ENCODE measurements around the gene FUT8. TPM values are rescaled to one million over a fixed set of nuclear protein-coding genes. Genes with fewer than 3 reads are reported as not detected.

FUT8 gene
- total and polyA plus RNA-seq, 2 of the 8 experiments (the other 6 are each of a cell fraction or from before 2014, with no cell fraction given): 10.5 to 25.1 TPM

- H3K4me3 ChIP-seq (ENCODE audit: extremely low read depth in 1 of 4, insufficient read depth in 2 of 4, low read depth in 3 of 4, low read length in 4 of 4): no peak overlapping the region
- no peak overlapping the region for H2BK20ac ChIP-seq (ENCODE audit: low read length)
- H3K36me3 ChIP-seq (ENCODE audit: control insufficient read depth in 2 of 4, insufficient read depth in 4 of 4, low read length in 3 of 4): peaks cover 0 to 4% (median 1%) of the 10 kb centered on the region in 4 experiments; a peak in 3 of 8 replicates
- no peak overlapping the region for H4K91ac ChIP-seq (replicated peaks; ENCODE audit: insufficient read length, low read length)
- H3K9ac ChIP-seq (replicated peaks in 1 of 4; ENCODE audit: extremely low read depth in 1 of 4, low read depth in 3 of 4, low read length in 3 of 4): no peak overlapping the region
- H3K14ac ChIP-seq (ENCODE audit: insufficient read length): no peak overlapping the region
- no peak overlapping the region for H2BK5ac ChIP-seq (ENCODE audit: low read depth, low read length)
- H3K23ac ChIP-seq (ENCODE audit: insufficient read length): no peak overlapping the region
- FAIRE-seq (no peak), DNase-seq (ENCODE audit: low read depth in 1 of 2, low spot score in 2 of 2) (no peak)
- H3K27ac ChIP-seq (ENCODE audit: low read depth, low read length): no peak overlapping the region
- no peak overlapping the region for H3K4ac ChIP-seq (replicated peaks; ENCODE audit: insufficient read length, low read depth, low read length)
- H2BK12ac ChIP-seq (ENCODE audit: low read depth, low read length): no peak overlapping the region
- no peak overlapping the region for H4K5ac ChIP-seq (ENCODE audit: insufficient read length, low read depth, low read length)
- WGBS, 2 experiments (ENCODE audit: extremely low coverage in 1 of 2, insufficient coverage in 1 of 2, insufficient read length in 1 of 2, insufficient replicate concordance in 2 of 2, low coverage in 1 of 2, low lambda C conversion rate in 2 of 2, missing lambda C conversion rate in 1 of 2): 89% methylated on average over 1 of the region's 1 CpG; no CpG with 5 or more reads in 1 of the 2 experiments
- peaks cover 0 to 2% of the 10 kb centered on the region in 2 experiments for H4K20me1 ChIP-seq (replicated peaks in 1 of 2; ENCODE audit: control insufficient read depth in 1 of 2, insufficient read depth in 2 of 2, low read length in 2 of 2)
- TF ChIP-seq FOSL1 (IDR thresholded peaks at IDR 0.05; ENCODE audit: insufficient read depth, low read depth, low read length) (no peak), BRCA1 (IDR thresholded peaks at IDR 0.05; ENCODE audit: low read depth, low read length) (no peak), SUZ12 (IDR thresholded peaks at IDR 0.05; ENCODE audit: low read length) (no peak), HDAC6 (IDR thresholded peaks at IDR 0.05; ENCODE audit: low read depth, low read length) (no peak), YY1 (IDR thresholded peaks at IDR 0.05; ENCODE audit: low read depth, low read length) (no peak), PHF8 (conservative IDR thresholded peaks at IDR 0.05; ENCODE audit: low read depth, low read length) (no peak), SP1 (IDR thresholded peaks at IDR 0.05; ENCODE audit: low read depth, low read length) (no peak), SAP30 (IDR thresholded peaks at IDR 0.05; ENCODE audit: insufficient read depth, insufficient replicate concordance, low read length) (no peak)
- no peak overlapping the region for H2AFZ ChIP-seq (ENCODE audit: low read length)
- peaks cover 0 to 8% of the 10 kb centered on the region in 2 experiments; a peak in 2 of 4 replicates for H3K79me2 ChIP-seq (ENCODE audit: control insufficient read depth in 1 of 2, insufficient read depth in 2 of 2, low read length in 2 of 2)
- no peak overlapping the region for H3K18ac ChIP-seq (ENCODE audit: extremely low read depth, low read length)
- H3K23me2 ChIP-seq (ENCODE audit: low read depth, low read length): no peaks in the 10 kb centered on the region
- ChIA-PET CTCF (ENCODE audit: partially characterized antibody) (no interaction called here), POLR2A (ENCODE audit: partially characterized antibody) (no interaction called here)
- H3K27me3 ChIP-seq (replicated peaks in 1 of 4; ENCODE audit: control insufficient read depth in 3 of 4, extremely low read depth in 1 of 4, insufficient read depth in 3 of 4, low read length in 3 of 4): no peaks in the 10 kb centered on the region
- H3K56ac ChIP-seq (replicated peaks; ENCODE audit: insufficient read length, low read depth, low read length): no peak overlapping the region
- H3K4me1 ChIP-seq (replicated peaks in 1 of 4; ENCODE audit: control insufficient read depth in 3 of 4, insufficient read depth in 4 of 4, low read length in 3 of 4): peaks cover 0 to 1% (median 0%) of the 10 kb centered on the region in 4 experiments; a peak in 1 of 7 replicates
- H4K8ac ChIP-seq (ENCODE audit: extremely low read depth, insufficient read depth, low read length): no peak overlapping the region
- no peak overlapping the region for H2BK15ac ChIP-seq (ENCODE audit: low read length)
- H2AK5ac ChIP-seq (ENCODE audit: low read depth, low read length): no peak overlapping the region
- H3K4me2 ChIP-seq (ENCODE audit: insufficient read depth in 1 of 2, low read depth in 2 of 2, low read length in 2 of 2): no peak overlapping the region
- no peak overlapping the region for H2BK120ac ChIP-seq (replicated peaks; ENCODE audit: low read depth, low read length)
- H3K79me1 ChIP-seq (ENCODE audit: low read depth, low read length): no peaks in the 10 kb centered on the region
- H3K9me3 ChIP-seq (ENCODE audit: insufficient read depth in 2 of 2, low read depth in 1 of 2, low read length in 1 of 2): peaks cover 0 to 3% of the 10 kb centered on the region in 2 experiments; a peak in 1 of 4 replicates
Measured at GRCh38 chr14:65456247-65456646, 43.7 kb downstream of the FUT8 start.

All from H1 (cell line).